ENCODE results near the gene KIAA1328. TPM values are rescaled to one million over a fixed set of nuclear protein-coding genes. Genes with fewer than 3 reads are reported as not detected.

KIAA1328 gene
- total and polyA plus RNA-seq, 4 donors = 2.0 to 21.1 (median 12.8) TPM

DNA sequence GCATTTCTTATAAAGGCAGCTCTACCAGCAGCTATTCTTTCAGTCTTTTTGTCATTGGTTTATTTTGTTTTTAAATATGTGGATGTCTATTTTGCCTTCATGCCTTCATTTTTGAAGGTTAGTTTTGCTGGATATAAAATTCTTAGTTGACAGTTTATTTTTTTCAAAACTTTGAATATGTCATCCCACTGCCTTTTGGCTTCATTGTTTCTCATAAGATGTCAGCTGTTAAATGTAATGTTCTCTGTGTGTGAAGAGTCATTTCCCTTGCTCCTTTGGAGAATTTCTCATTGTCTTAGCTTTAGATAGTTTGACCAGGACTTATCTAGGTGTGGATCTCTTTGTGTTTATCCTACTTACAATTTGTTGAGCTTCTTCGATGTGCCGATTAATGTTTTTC is 213.5 kb downstream of the KIAA1328 start:
- no peaks in the 10 kb centered on the region for H3K4me1 ChIP-seq (ENCODE audit: control insufficient read depth in 1 of 2, insufficient read depth in 2 of 2, low read length in 2 of 2)
- 97 to 100% methylated on average over 2 of the region's 2 CpGs for WGBS, 2 donors
- no peak overlapping the region for H3K4me3 ChIP-seq (ENCODE audit: low read length in 2 of 2)
- no peaks in the 10 kb centered on the region for H3K27me3 ChIP-seq (ENCODE audit: control insufficient read depth in 1 of 2, insufficient read depth in 2 of 2, low read length in 1 of 2)
- H3K27ac ChIP-seq (ENCODE audit: low read depth in 1 of 2, low read length in 2 of 2) = no peak overlapping the region
- H3K9me3 ChIP-seq (ENCODE audit: control insufficient read depth, low read length) = peaks cover 2% of the 10 kb centered on the region
- DNase-seq (no peak), ATAC-seq (ENCODE audit: low FRiP score) (no peak)
- intact Hi-C loops (cut with DNase I) = no loop called here
- H3K36me3 ChIP-seq (ENCODE audit: control insufficient read depth in 1 of 2, insufficient read depth in 2 of 2, low read length in 1 of 2) = no peaks in the 10 kb centered on the region

DNA sequence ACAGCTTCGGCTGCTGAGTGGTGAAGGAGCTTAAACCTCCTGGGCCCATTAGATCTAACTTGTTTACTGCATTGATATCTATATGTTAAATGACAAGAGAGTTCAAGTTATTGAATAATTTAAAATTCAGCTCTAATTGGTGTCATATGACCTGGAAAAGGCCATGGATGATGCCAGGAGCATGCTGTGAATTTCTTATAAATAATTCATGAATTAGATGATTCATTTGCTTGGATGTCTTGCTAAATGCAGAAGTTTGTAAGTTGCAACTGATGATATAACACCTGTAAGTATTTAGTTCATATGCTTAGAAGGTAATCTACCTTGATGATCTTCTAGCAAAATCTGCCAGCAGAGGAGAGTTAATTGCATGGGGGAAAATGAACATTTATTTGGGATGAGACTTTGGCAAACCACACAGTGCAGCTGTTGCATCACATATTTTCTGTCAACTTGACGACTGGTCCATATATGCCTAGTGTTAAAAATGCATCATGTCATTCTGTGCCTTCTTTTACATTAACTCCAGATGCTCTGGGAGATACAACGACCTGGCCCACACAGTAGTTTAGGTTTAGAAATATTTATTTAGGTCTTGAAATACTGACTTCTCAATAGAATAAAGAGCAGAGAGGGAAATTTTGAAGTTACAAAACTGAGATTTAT is 226.3 kb downstream of the KIAA1328 start:
- Histone ChIP-seq H3K27ac (ENCODE audit: low read depth in 1 of 2, low read length in 2 of 2) (no peak overlapping the region), H3K4me1 (ENCODE audit: control insufficient read depth in 1 of 2, insufficient read depth in 2 of 2, low read length in 2 of 2) (no peaks in the 10 kb centered on the region), H3K36me3 (ENCODE audit: control insufficient read depth in 1 of 2, insufficient read depth in 2 of 2, low read length in 1 of 2) (no peaks in the 10 kb centered on the region), H3K9me3 (ENCODE audit: control insufficient read depth, low read length) (no peaks in the 10 kb centered on the region), H3K4me3 (ENCODE audit: low read length in 2 of 2) (no peak overlapping the region), H3K27me3 (ENCODE audit: control insufficient read depth in 1 of 2, insufficient read depth in 2 of 2, low read length in 1 of 2) (no peaks in the 10 kb centered on the region)
- no peak for DNase-seq
- ATAC-seq (ENCODE audit: low FRiP score) = no peak
- WGBS, 2 donors = 62 to 73% methylated on average over 3 of the region's 3 CpGs
- intact Hi-C loops (cut with DNase I) = no loop called here

DNA sequence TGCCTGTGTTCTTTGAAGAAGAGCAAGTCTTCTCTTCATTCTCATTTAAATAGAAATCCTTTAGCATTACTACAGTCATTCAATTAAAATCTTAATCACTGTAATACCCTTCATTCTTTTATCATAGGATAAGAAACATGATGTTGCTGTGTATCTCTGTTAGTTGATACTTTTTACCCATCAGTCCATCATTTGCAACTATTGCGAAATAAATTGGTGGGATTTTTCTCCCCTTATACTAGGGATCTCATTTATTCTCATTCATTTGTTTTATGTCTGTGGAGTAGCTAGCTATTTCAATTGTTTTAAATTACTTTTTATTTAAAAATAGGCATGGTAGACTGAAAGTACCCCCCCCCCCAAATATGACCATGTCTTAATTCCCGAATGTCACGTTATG is 235.3 kb downstream of the KIAA1328 start:
- intact Hi-C loops (cut with DNase I) = no loop called here
- H3K27me3 ChIP-seq (ENCODE audit: control insufficient read depth in 1 of 2, insufficient read depth in 2 of 2, low read length in 1 of 2) = no peaks in the 10 kb centered on the region
- no peak for ATAC-seq (ENCODE audit: low FRiP score)
- H3K36me3 ChIP-seq (ENCODE audit: control insufficient read depth in 1 of 2, insufficient read depth in 2 of 2, low read length in 1 of 2) = peaks cover 0 to 2% of the 10 kb centered on the region in 2 donors
- no peaks in the 10 kb centered on the region for H3K4me1 ChIP-seq (ENCODE audit: control insufficient read depth in 1 of 2, insufficient read depth in 2 of 2, low read length in 2 of 2)
- 94% methylated on average over 3 of the region's 3 CpGs for WGBS, 2 donors
- H3K9me3 ChIP-seq (ENCODE audit: control insufficient read depth, low read length) = no peaks in the 10 kb centered on the region
- H3K27ac ChIP-seq (ENCODE audit: low read depth in 1 of 2, low read length in 2 of 2) = no peak overlapping the region
- H3K4me3 ChIP-seq (ENCODE audit: low read length in 2 of 2) = no peak overlapping the region
- no peak for DNase-seq

DNA sequence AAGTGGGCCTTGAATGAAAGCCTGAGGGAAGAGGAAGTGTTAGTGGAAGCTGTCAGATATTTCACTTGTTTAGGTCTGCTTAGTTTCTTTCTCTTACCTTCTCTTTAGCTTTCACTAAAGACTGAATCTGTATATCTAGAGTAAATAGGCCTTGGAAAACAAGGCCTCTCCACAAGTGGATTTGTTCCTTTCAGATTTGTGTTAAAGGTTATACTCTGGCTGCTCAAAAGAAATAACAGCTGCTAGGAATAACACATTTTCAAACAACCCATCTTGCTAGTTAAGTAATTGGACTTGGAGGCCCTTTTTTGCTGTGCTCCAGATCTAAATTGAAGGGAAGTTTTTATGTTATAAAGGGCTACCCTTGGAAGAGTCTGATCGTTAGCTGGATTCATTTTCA is 236.3 kb downstream of the KIAA1328 start:
- no peaks in the 10 kb centered on the region for H3K4me1 ChIP-seq (ENCODE audit: control insufficient read depth in 1 of 2, insufficient read depth in 2 of 2, low read length in 2 of 2)
- peaks cover 0 to 5% of the 10 kb centered on the region in 2 donors for H3K36me3 ChIP-seq (ENCODE audit: control insufficient read depth in 1 of 2, insufficient read depth in 2 of 2, low read length in 1 of 2)
- no peak for DNase-seq
- 93 to 98% methylated on average over 1 of the region's 1 CpG for WGBS, 2 donors
- intact Hi-C loops (cut with DNase I) = no loop called here
- no peak overlapping the region for H3K4me3 ChIP-seq (ENCODE audit: low read length in 2 of 2)
- no peaks in the 10 kb centered on the region for H3K9me3 ChIP-seq (ENCODE audit: control insufficient read depth, low read length)
- ATAC-seq (ENCODE audit: low FRiP score) = no peak
- H3K27me3 ChIP-seq (ENCODE audit: control insufficient read depth in 1 of 2, insufficient read depth in 2 of 2, low read length in 1 of 2) = no peaks in the 10 kb centered on the region
- H3K27ac ChIP-seq (ENCODE audit: low read depth in 1 of 2, low read length in 2 of 2) = no peak overlapping the region

DNA sequence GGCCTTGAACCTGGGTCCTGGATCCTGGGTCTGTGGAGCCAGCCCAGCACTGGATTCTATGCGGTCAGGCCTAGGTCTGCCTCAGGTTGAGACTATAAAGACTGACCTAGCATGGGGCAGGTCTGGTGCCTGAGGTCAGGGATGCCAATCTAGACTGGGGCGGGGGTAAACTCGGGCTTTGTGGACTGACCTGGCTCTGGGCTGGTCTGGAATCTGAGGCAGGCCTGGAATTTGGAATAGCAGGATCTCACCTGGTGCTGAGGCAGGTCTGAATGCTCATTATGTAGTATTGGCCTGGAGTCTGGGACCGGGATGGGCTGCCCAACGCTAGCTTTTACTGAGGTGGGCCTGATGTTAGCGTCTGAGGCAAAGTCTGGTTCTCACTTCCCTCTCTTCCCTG is 256.0 kb downstream of the KIAA1328 start:
- H3K36me3 ChIP-seq (ENCODE audit: control insufficient read depth in 1 of 2, insufficient read depth in 2 of 2, low read length in 1 of 2) = no peaks in the 10 kb centered on the region
- intact Hi-C loops (cut with DNase I) = no loop called here
- 74 to 84% methylated on average over 6 of the region's 6 CpGs for WGBS, 2 donors
- H3K4me1 ChIP-seq (ENCODE audit: control insufficient read depth in 1 of 2, insufficient read depth in 2 of 2, low read length in 2 of 2) = no peaks in the 10 kb centered on the region
- DNase-seq (no peak), ATAC-seq (ENCODE audit: low FRiP score) (no peak)
- no peaks in the 10 kb centered on the region for H3K27me3 ChIP-seq (ENCODE audit: control insufficient read depth in 1 of 2, insufficient read depth in 2 of 2, low read length in 1 of 2)
- no peaks in the 10 kb centered on the region for H3K9me3 ChIP-seq (ENCODE audit: control insufficient read depth, low read length)
- no peak overlapping the region for H3K4me3 ChIP-seq (ENCODE audit: low read length in 2 of 2)
- H3K27ac ChIP-seq (ENCODE audit: low read depth in 1 of 2, low read length in 2 of 2) = no peak overlapping the region

DNA sequence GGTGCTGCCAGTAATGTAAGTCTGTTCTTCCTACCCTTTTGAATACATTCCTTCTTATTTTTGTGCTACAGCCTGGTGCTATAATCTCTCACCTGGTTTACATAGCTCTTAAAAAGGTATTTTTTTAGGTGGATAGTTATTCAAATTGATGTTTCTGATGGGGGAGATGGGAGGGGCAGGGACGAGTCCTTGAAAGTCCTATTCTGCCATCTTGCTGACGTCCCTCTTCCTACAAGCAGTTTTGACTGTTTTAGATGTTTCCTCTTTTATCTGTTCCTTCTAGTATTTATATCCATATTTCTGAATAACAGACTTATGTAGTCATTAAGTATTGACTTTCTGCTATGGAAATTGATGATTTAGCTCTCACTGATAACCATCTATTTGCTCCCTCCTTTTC is 256.4 kb downstream of the KIAA1328 start:
- ATAC-seq (ENCODE audit: low FRiP score) = no peak

DNA sequence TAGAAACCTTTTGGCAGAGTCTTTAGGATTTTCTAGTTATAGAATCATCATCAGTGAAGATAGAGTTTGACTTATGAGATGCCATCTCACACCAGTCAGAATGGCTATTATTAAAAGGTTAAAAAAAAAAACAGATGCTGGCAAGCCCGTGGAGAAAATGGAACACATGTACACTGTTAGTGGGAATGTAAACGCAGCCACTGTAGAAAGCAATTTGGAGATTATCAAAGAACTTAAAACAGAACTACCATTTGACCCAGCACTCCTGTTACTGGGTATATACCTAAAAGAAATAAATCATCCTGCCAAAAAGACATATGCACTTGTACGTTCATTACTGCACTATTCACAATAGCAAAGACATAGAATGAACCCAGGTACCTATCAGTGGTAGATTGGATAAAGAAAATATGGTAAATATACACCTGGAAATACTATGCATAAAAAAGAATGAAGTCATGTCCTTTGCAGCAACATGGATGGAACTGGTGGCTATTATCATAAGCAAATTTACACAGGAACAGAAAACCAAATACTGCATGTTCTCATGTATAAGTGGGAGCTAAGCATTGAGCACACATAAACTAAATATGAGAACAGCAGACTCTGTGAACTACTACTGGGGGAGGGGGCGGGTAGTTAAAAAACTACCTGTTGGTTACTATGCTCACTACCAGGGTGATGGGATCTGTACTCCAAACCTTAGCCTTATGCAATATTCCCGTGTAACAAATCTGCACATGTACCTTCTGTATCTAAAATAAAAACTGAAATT is 279.0 kb downstream of the KIAA1328 start:
- intact Hi-C loops (cut with DNase I) = no loop called here
- H3K36me3 ChIP-seq (ENCODE audit: control insufficient read depth in 1 of 2, insufficient read depth in 2 of 2, low read length in 1 of 2) = no peaks in the 10 kb centered on the region
- 72 to 78% methylated on average over 5 of the region's 5 CpGs for WGBS, 2 donors
- H3K27me3 ChIP-seq (ENCODE audit: control insufficient read depth in 1 of 2, insufficient read depth in 2 of 2, low read length in 1 of 2) = no peaks in the 10 kb centered on the region
- peaks cover 1% of the 10 kb centered on the region for H3K9me3 ChIP-seq (ENCODE audit: control insufficient read depth, low read length)
- H3K27ac ChIP-seq (ENCODE audit: low read depth in 1 of 2, low read length in 2 of 2) = no peak overlapping the region
- ATAC-seq (ENCODE audit: low FRiP score) = no peak
- no peak overlapping the region for H3K4me3 ChIP-seq (ENCODE audit: low read length in 2 of 2)
- DNase-seq = no peak
- H3K4me1 ChIP-seq (ENCODE audit: control insufficient read depth in 1 of 2, insufficient read depth in 2 of 2, low read length in 2 of 2) = no peaks in the 10 kb centered on the region

More for the DNA sequence above, 256.4 kb downstream of the KIAA1328 start:
- Histone ChIP-seq H3K9me3 (ENCODE audit: control insufficient read depth, low read length) (no peaks in the 10 kb centered on the region), H3K27ac (ENCODE audit: low read depth in 1 of 2, low read length in 2 of 2) (no peak overlapping the region), H3K27me3 (ENCODE audit: control insufficient read depth in 1 of 2, insufficient read depth in 2 of 2, low read length in 1 of 2) (no peaks in the 10 kb centered on the region), H3K4me3 (ENCODE audit: low read length in 2 of 2) (no peak overlapping the region), H3K36me3 (ENCODE audit: control insufficient read depth in 1 of 2, insufficient read depth in 2 of 2, low read length in 1 of 2) (no peaks in the 10 kb centered on the region), H3K4me1 (ENCODE audit: control insufficient read depth in 1 of 2, insufficient read depth in 2 of 2, low read length in 2 of 2) (no peaks in the 10 kb centered on the region)
- intact Hi-C loops (cut with DNase I) = no loop called here
- DNase-seq = no peak
- WGBS, 2 donors = 92 to 96% methylated on average over 2 of the region's 2 CpGs

DNA sequence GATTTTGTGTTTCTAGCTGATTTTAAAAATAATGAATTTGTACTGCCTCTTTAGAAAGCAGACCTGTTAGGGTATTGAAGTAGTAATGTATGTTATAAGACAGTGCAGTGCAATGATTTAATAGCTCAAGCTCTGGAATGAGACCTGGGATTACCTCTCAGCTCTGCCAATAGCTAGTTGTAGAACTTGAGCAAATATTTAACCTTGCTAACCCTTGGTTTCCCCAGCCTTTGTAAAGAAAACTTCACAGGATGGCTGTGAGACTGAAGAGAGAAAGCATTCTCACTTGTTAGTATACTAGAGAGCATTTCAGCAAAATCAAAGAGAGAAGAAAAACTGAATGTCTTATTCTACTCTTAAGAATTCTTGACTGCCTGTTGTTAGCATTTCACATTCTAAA is 293.9 kb downstream of the KIAA1328 start:
- Histone ChIP-seq H3K27me3 (ENCODE audit: control insufficient read depth in 1 of 2, insufficient read depth in 2 of 2, low read length in 1 of 2) (no peaks in the 10 kb centered on the region), H3K4me1 (ENCODE audit: control insufficient read depth in 1 of 2, insufficient read depth in 2 of 2, low read length in 2 of 2) (no peaks in the 10 kb centered on the region), H3K9me3 (ENCODE audit: control insufficient read depth, low read length) (no peaks in the 10 kb centered on the region), H3K27ac (ENCODE audit: low read depth in 1 of 2, low read length in 2 of 2) (no peak overlapping the region), H3K4me3 (ENCODE audit: low read length in 2 of 2) (no peak overlapping the region), H3K36me3 (ENCODE audit: control insufficient read depth in 1 of 2, insufficient read depth in 2 of 2, low read length in 1 of 2) (no peaks in the 10 kb centered on the region)
- DNase-seq = no peak
- intact Hi-C loops (cut with DNase I) = no loop called here
- no peak for ATAC-seq (ENCODE audit: low FRiP score)

DNA sequence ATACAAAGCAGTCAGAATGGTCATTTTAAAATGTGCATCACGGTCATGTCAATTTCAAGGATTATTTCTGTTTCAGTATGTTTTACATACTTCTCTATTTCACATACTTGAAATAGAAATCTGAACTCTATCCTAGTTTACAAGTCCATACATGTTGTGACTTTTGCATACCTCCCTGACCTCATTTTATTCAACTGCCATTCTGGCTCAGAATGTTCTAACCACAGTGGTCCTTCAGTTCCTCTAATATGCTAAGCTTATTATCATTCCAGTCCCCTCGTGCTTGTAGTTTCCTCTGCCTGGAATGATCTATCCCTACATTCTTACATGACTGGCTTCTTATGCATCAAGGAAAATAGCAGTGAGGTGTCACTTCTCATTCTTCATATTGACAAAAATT is 295.6 kb downstream of the KIAA1328 start:
- no peaks in the 10 kb centered on the region for H3K27me3 ChIP-seq (ENCODE audit: control insufficient read depth in 1 of 2, insufficient read depth in 2 of 2, low read length in 1 of 2)
- WGBS, 2 donors = 69 to 73% methylated on average over 2 of the region's 2 CpGs
- DNase-seq (no peak), ATAC-seq (ENCODE audit: low FRiP score) (no peak)
- no peaks in the 10 kb centered on the region for H3K9me3 ChIP-seq (ENCODE audit: control insufficient read depth, low read length)
- intact Hi-C loops (cut with DNase I) = no loop called here
- H3K36me3 ChIP-seq (ENCODE audit: control insufficient read depth in 1 of 2, insufficient read depth in 2 of 2, low read length in 1 of 2) = no peaks in the 10 kb centered on the region
- H3K27ac ChIP-seq (ENCODE audit: low read depth in 1 of 2, low read length in 2 of 2) = no peak overlapping the region
- no peak overlapping the region for H3K4me3 ChIP-seq (ENCODE audit: low read length in 2 of 2)
- H3K4me1 ChIP-seq (ENCODE audit: control insufficient read depth in 1 of 2, insufficient read depth in 2 of 2, low read length in 2 of 2) = no peaks in the 10 kb centered on the region
